ENCODE data around the gene RHOH.

The RHOH gene

GRCh38 chr4:40241026-40241425 is 44.2 kb downstream of the RHOH start:
- Histone ChIP-seq H3K4me3 (ENCODE audit: low read depth, low read length) (no peak overlapping the region), H2AFZ (ENCODE audit: insufficient read depth, low read length, poor library complexity) (no peak overlapping the region), H2BK120ac (ENCODE audit: insufficient read depth, low read length, poor library complexity) (no peak overlapping the region), H4K91ac (ENCODE audit: low read depth, low read length) (no peak overlapping the region), H3K14ac (ENCODE audit: low read length) (no peak overlapping the region), H4K12ac (ENCODE audit: low read depth, low read length) (no peak overlapping the region), H3K9ac (ENCODE audit: low read length) (no peak overlapping the region), H4K8ac (ENCODE audit: low read depth, low read length) (no peak overlapping the region), H3K27ac (ENCODE audit: low read depth, low read length) (no peak overlapping the region), H3K36me3 (ENCODE audit: control insufficient read depth in 1 of 2, insufficient read depth in 2 of 2, low read length in 2 of 2) (no peaks in the 10 kb centered on the region), H2BK5ac (ENCODE audit: low read depth, low read length, poor library complexity) (no peak overlapping the region), H3K23ac (ENCODE audit: low read length) (no peak overlapping the region), H3K27me3 (ENCODE audit: insufficient read depth, low read length) (no peaks in the 10 kb centered on the region), H3K4ac (ENCODE audit: low read depth, low read length) (no peak overlapping the region), H2BK12ac (ENCODE audit: low read length) (no peak overlapping the region), H3K79me2 (ENCODE audit: control insufficient read depth, insufficient read depth, low read length, poor library complexity) (no peaks in the 10 kb centered on the region), H3K79me1 (ENCODE audit: low read length) (peaks cover 6% of the 10 kb centered on the region), H3K18ac (ENCODE audit: low read length) (no peak overlapping the region), H3K9me3 (ENCODE audit: insufficient read depth, low read depth, low read length) (no peaks in the 10 kb centered on the region), H2AK5ac (ENCODE audit: low read length) (no peak overlapping the region), H3K4me2 (ENCODE audit: low read length) (no peak overlapping the region), H3K4me1 (ENCODE audit: control insufficient read depth in 1 of 2, insufficient read depth in 2 of 2, low read length in 2 of 2) (peaks cover 7 to 13% of the 10 kb centered on the region in 2 experiments)
- no peak for DNase-seq
- no CpG with 5 or more reads among the region's 4 CpGs for WGBS (ENCODE audit: extremely low coverage, insufficient coverage, insufficient read length)

GRCh38 chr4:40241941-40242340 is 45.1 kb downstream of the RHOH start:
- Histone ChIP-seq H3K4ac (ENCODE audit: low read depth, low read length) (no peak overlapping the region), H3K4me3 (ENCODE audit: low read depth, low read length) (no peak overlapping the region), H4K8ac (ENCODE audit: low read depth, low read length) (no peak overlapping the region), H3K27me3 (ENCODE audit: insufficient read depth, low read length) (no peaks in the 10 kb centered on the region), H3K4me1 (ENCODE audit: control insufficient read depth in 1 of 2, insufficient read depth in 2 of 2, low read length in 2 of 2) (peaks cover 11 to 17% of the 10 kb centered on the region in 2 experiments), H2BK5ac (ENCODE audit: low read depth, low read length, poor library complexity) (no peak overlapping the region), H2AK5ac (ENCODE audit: low read length) (no peak overlapping the region), H3K36me3 (ENCODE audit: control insufficient read depth in 1 of 2, insufficient read depth in 2 of 2, low read length in 2 of 2) (no peaks in the 10 kb centered on the region), H2AFZ (ENCODE audit: insufficient read depth, low read length, poor library complexity) (no peak overlapping the region), H3K27ac (ENCODE audit: low read depth, low read length) (no peak overlapping the region), H3K4me2 (ENCODE audit: low read length) (no peak overlapping the region), H2BK120ac (ENCODE audit: insufficient read depth, low read length, poor library complexity) (no peak overlapping the region), H3K79me2 (ENCODE audit: control insufficient read depth, insufficient read depth, low read length, poor library complexity) (no peaks in the 10 kb centered on the region), H3K14ac (ENCODE audit: low read length) (no peak overlapping the region), H3K9ac (ENCODE audit: low read length) (no peak overlapping the region), H3K9me3 (ENCODE audit: insufficient read depth, low read depth, low read length) (no peaks in the 10 kb centered on the region), H4K91ac (ENCODE audit: low read depth, low read length) (no peak overlapping the region), H3K18ac (ENCODE audit: low read length) (no peak overlapping the region), H3K23ac (ENCODE audit: low read length) (no peak overlapping the region), H2BK12ac (ENCODE audit: low read length) (no peak overlapping the region), H4K12ac (ENCODE audit: low read depth, low read length) (no peak overlapping the region), H3K79me1 (ENCODE audit: low read length) (peaks cover 6% of the 10 kb centered on the region)
- peak; percentile 72 to 75 for DNase-seq
- WGBS (ENCODE audit: extremely low coverage, insufficient coverage, insufficient read length) = no CpG with 5 or more reads among the region's 7 CpGs

- peaks cover 6% of the 10 kb centered on the region for H3K79me1 ChIP-seq (ENCODE audit: low read length)
- no peak overlapping the region for H2AFZ ChIP-seq (ENCODE audit: insufficient read depth, low read length, poor library complexity)
- DNase-seq = peak; percentile 28 to 38
- no peak overlapping the region for H3K9ac ChIP-seq (ENCODE audit: low read length)
- H3K14ac ChIP-seq (ENCODE audit: low read length) = no peak overlapping the region
- H2BK5ac ChIP-seq (ENCODE audit: low read depth, low read length, poor library complexity) = no peak overlapping the region
- H4K8ac ChIP-seq (ENCODE audit: low read depth, low read length) = no peak overlapping the region
- no peak overlapping the region for H3K18ac ChIP-seq (ENCODE audit: low read length)
- H3K27me3 ChIP-seq (ENCODE audit: insufficient read depth, low read length) = no peaks in the 10 kb centered on the region
- H2AK5ac ChIP-seq (ENCODE audit: low read length) = peak overlapping the region; percentile 28
- no peak overlapping the region for H4K91ac ChIP-seq (ENCODE audit: low read depth, low read length)
- H3K23ac ChIP-seq (ENCODE audit: low read length) = no peak overlapping the region
- peak overlapping the region; percentile 7 for H2BK12ac ChIP-seq (ENCODE audit: low read length)
- no peak overlapping the region for H3K4me2 ChIP-seq (ENCODE audit: low read length)
- no peak overlapping the region for H3K4me3 ChIP-seq (ENCODE audit: low read depth, low read length)
- no CpG with 5 or more reads among the region's 19 CpGs for WGBS (ENCODE audit: extremely low coverage, insufficient coverage, insufficient read length)
- no peak overlapping the region for H3K27ac ChIP-seq (ENCODE audit: low read depth, low read length)
- H3K79me2 ChIP-seq (ENCODE audit: control insufficient read depth, insufficient read depth, low read length, poor library complexity) = no peaks in the 10 kb centered on the region
- H4K12ac ChIP-seq (ENCODE audit: low read depth, low read length) = no peak overlapping the region
- H3K4ac ChIP-seq (ENCODE audit: low read depth, low read length) = no peak overlapping the region
- H3K4me1 ChIP-seq (ENCODE audit: control insufficient read depth in 1 of 2, insufficient read depth in 2 of 2, low read length in 2 of 2) = peaks cover 11 to 17% of the 10 kb centered on the region in 2 experiments
- H3K36me3 ChIP-seq (ENCODE audit: control insufficient read depth in 1 of 2, insufficient read depth in 2 of 2, low read length in 2 of 2) = no peaks in the 10 kb centered on the region
- H3K9me3 ChIP-seq (ENCODE audit: insufficient read depth, low read depth, low read length) = no peaks in the 10 kb centered on the region
- H2BK120ac ChIP-seq (ENCODE audit: insufficient read depth, low read length, poor library complexity) = no peak overlapping the region
Measured at GRCh38 chr4:40243386-40243948, 46.6 kb downstream of the RHOH start.

- Histone ChIP-seq H3K14ac (ENCODE audit: low read length) (no peak overlapping the region), H2BK12ac (ENCODE audit: low read length) (no peak overlapping the region), H3K4ac (ENCODE audit: low read depth, low read length) (no peak overlapping the region), H3K79me2 (ENCODE audit: control insufficient read depth, insufficient read depth, low read length, poor library complexity) (no peaks in the 10 kb centered on the region), H3K4me1 (ENCODE audit: control insufficient read depth in 1 of 2, insufficient read depth in 2 of 2, low read length in 2 of 2) (peaks cover 11 to 17% of the 10 kb centered on the region in 2 experiments), H2AK5ac (ENCODE audit: low read length) (no peak overlapping the region), H2BK5ac (ENCODE audit: low read depth, low read length, poor library complexity) (no peak overlapping the region), H3K23ac (ENCODE audit: low read length) (no peak overlapping the region), H3K9ac (ENCODE audit: low read length) (no peak overlapping the region), H3K27me3 (ENCODE audit: insufficient read depth, low read length) (no peaks in the 10 kb centered on the region), H4K8ac (ENCODE audit: low read depth, low read length) (no peak overlapping the region), H4K91ac (ENCODE audit: low read depth, low read length) (no peak overlapping the region), H3K4me3 (ENCODE audit: low read depth, low read length) (no peak overlapping the region), H3K36me3 (ENCODE audit: control insufficient read depth in 1 of 2, insufficient read depth in 2 of 2, low read length in 2 of 2) (no peaks in the 10 kb centered on the region), H3K9me3 (ENCODE audit: insufficient read depth, low read depth, low read length) (no peaks in the 10 kb centered on the region), H4K12ac (ENCODE audit: low read depth, low read length) (no peak overlapping the region), H2AFZ (ENCODE audit: insufficient read depth, low read length, poor library complexity) (no peak overlapping the region), H3K18ac (ENCODE audit: low read length) (no peak overlapping the region), H3K27ac (ENCODE audit: low read depth, low read length) (no peak overlapping the region), H2BK120ac (ENCODE audit: insufficient read depth, low read length, poor library complexity) (no peak overlapping the region), H3K79me1 (ENCODE audit: low read length) (peaks cover 6% of the 10 kb centered on the region), H3K4me2 (ENCODE audit: low read length) (no peak overlapping the region)
- no peak for DNase-seq
- no CpG with 5 or more reads among the region's 2 CpGs for WGBS (ENCODE audit: extremely low coverage, insufficient coverage, insufficient read length)
Measured at GRCh38 chr4:40244606-40245005, 47.8 kb downstream of the RHOH start.

Measured in trophoblast cell (in vitro differentiated cells and primary cell).